ENCODE measurements around the gene PTPRN2.

DNA sequence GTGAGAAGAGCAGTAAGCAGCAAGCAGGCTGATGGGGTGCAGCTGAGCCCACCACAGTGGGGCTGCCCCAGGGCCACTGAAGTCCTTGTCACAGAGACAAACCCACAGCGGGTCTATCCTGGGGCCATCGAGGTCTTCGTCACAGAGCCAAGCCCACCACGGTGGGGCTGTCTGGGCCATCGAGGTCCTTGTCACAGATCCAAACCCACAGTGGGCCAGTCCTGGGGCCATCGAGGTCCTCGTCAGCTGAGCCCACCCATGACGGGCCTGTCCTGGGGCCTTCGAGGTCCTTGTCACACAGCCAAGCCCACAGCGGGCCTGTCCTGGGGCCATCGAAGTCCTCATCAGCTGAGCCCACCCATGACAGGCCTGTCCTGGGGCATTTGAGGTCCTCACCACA, 700.9 kb downstream of the PTPRN2 start:
- TF ChIP-seq, protein P1, sequence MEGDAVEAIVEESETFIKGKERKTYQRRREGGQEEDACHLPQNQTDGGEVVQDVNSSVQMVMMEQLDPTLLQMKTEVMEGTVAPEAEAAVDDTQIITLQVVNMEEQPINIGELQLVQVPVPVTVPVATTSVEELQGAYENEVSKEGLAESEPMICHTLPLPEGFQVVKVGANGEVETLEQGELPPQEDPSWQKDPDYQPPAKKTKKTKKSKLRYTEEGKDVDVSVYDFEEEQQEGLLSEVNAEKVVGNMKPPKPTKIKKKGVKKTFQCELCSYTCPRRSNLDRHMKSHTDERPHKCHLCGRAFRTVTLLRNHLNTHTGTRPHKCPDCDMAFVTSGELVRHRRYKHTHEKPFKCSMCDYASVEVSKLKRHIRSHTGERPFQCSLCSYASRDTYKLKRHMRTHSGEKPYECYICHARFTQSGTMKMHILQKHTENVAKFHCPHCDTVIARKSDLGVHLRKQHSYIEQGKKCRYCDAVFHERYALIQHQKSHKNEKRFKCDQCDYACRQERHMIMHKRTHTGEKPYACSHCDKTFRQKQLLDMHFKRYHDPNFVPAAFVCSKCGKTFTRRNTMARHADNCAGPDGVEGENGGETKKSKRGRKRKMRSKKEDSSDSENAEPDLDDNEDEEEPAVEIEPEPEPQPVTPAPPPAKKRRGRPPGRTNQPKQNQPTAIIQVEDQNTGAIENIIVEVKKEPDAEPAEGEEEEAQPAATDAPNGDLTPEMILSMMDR (conservative IDR thresholded peaks at IDR 0.05): no peak
- TF ChIP-seq EZH2 (IDR thresholded peaks at IDR 0.05; ENCODE audit: low read depth): no peak

Measured in PC-9 (cell line).